D721Med (cell line): Measurements from ENCODE around the gene COL2A1.

Source experiments
- DNase-seq: peaks from one replicate; pipeline ENCODE4 v3.0.0; 2011; ENCODE audit warnings: low spot score; ENCODE audit not compliant: insufficient read length
- FAIRE-seq: peaks from 2 replicates; lab custom pipeline; 2011; peaks lifted over from hg19 to GRCh38; lab: Jason Lieb, UNC
- TF ChIP-seq, protein P1 (sequence below): IDR thresholded peaks from 2 replicates; pipeline ENCODE4 v1.5.1; 2012; ENCODE audit warnings: mild to moderate bottlenecking, control low read depth; ENCODE audit not compliant: insufficient read depth; ENCODE audit errors: missing control alignments

The COL2A1 gene

DNA sequence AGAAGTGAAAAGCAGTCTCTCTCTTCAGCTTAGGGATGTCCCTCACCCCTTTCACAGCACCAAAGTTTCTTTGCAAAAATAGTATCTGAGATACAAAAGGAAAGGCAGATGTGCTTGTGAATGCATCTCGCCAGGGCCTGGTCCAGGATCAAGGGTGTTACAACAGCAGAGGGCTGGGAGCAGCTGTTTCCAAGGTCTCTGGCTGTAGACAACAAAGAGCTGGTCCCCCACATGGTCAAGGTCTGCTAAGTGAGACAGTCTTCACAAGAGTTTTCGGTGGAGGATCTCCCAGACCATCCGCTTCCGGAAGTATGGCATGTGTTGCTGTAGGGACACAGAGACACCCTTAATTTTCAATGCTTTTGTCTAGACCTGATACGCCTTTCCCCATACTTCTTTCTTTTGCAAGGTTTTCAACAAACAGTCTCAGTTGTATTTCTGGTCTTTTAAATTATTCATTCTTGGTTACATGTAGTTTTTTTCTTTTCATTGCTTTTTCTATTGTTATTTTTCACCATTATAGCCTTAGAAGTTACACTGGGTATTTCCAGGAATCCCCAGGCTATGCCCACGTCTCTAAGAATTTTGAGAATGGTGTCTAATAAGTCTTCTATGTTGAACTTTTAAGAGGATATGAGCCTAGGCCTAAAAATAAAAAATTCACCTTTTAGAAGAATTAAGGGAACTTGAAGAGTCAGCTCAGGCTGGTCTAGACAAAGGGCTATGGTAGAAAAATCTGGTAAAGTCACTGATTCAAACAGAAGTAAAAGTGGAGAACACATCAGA, 41.0 kb upstream of the COL2A1 start:
- DNase-seq (no peak), FAIRE-seq (no peak)
- TF ChIP-seq, protein P1, sequence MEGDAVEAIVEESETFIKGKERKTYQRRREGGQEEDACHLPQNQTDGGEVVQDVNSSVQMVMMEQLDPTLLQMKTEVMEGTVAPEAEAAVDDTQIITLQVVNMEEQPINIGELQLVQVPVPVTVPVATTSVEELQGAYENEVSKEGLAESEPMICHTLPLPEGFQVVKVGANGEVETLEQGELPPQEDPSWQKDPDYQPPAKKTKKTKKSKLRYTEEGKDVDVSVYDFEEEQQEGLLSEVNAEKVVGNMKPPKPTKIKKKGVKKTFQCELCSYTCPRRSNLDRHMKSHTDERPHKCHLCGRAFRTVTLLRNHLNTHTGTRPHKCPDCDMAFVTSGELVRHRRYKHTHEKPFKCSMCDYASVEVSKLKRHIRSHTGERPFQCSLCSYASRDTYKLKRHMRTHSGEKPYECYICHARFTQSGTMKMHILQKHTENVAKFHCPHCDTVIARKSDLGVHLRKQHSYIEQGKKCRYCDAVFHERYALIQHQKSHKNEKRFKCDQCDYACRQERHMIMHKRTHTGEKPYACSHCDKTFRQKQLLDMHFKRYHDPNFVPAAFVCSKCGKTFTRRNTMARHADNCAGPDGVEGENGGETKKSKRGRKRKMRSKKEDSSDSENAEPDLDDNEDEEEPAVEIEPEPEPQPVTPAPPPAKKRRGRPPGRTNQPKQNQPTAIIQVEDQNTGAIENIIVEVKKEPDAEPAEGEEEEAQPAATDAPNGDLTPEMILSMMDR, result no peak

DNA sequence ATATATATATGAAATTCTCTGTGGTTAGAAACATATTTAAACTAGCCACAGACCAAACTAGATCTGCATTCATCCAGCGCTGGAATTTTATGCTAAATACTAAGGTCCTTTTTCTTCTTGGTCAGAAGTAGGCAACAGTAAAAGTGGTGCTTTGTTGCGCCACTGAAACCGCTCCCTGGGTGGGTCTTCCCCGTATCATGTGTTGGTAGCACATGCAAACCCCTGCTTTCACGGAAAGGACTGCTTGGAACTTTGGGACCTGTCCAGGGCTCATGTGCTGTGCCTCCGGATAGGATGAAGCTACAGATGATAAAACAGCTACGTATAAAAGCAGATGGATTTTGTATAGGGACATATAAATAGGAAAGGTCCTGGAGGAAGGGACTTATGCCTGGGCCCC, 40.1 kb upstream of the COL2A1 start:
- FAIRE-seq (no peak), DNase-seq (no peak)
- TF ChIP-seq, protein P1, result no peak

DNA sequence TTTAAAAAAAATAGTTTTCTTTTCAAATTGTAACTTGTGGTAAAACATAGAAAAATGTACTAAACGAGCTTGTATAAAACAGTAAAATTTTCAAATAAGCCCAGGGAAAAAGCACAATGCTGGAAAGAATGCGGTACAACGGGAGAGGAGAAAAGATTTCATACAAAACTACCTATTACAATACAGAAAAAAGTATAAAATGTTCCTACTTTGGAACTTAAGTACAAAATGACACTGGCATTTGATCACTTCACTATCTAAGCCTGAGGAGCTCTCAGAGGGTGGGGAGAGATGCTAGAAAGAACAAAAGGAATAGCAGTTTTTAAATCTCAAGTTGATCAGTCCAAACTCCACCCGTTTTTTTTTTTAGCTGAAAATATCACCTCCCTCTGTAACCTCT, 39.5 kb upstream of the COL2A1 start:
- TF ChIP-seq, protein P1, result no peak
- FAIRE-seq, result no peak
- DNase-seq, result no peak

DNA sequence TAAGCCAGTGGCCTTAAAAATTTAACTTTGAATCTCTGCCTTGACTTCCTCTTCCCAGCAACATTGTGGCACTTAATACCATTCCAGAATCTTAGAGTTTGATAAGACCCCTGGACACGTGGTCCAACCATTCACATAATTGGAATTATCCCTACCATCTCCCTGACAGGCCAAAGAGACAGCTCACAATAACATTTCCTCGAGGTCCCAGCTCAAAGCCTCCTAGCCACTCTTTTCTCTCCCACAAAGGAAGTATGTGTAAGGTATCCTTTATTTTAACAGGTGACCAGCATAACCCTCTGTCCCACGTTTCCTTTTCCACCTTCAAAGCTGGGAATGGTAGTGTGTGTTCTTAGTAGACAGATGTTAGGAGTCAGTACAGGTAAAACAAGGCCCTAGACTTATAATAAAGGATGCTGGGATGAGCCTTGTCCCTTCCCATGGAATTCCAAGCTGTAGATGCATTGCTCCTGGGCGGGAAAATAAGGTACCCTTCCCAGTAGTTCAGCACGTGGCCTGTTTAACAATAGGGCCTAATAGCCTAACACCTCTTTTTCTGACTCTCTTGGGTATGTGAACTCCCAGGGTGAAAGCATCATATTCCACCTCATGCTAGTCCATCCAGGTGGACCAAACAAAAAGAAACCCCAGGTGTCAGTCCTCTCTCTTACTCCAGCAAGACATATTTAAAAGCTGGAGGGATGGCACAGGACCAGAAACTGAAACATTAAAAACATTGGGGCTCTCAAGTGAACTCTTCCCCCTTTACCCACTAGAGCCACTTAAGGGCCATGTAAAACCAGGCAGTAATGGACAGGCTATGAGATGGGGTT, 37.5 kb upstream of the COL2A1 start:
- TF ChIP-seq, protein P1, result no peak
- FAIRE-seq (no peak), DNase-seq (no peak)

DNA sequence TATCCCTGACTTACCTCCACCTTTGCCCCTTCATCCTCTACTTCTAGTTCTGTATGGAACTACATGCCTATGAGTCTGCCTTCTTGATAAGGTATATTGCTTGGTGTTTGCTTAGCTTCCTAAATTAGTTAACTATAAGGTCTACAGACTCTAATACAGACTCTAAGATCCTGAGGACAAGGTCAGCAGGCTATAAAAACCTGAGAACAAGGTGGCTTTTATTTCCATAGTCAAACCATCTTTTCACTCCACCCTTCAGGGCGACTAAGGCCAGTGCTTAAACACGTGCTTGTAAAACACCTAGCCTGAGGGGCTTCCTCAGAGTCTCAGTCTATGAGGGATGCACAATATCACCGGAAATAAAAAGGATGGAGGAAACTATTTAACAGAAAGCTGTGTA, 36.1 kb upstream of the COL2A1 start:
- TF ChIP-seq, protein P1, result no peak
- DNase-seq (no peak), FAIRE-seq (no peak)

DNA sequence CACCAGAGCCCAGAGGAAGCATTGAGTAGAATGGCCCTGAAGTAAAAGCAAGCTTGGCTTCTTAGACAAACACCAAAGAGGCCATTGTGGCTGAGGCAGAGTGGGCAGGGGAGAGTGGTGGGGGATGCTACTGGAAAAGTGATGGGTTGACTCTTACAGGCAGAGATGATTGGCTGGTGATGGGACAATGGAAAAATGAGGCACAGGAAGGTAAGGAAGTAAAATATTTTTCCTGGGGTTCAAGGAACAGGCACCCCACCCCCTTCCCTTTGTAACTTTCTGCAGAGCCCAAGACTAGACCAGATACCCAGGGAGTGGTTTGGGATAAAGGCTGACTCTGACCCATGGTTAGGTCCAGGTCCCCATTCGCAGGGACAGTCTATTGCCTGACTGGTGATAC, 34.9 kb upstream of the COL2A1 start:
- DNase-seq (no peak), FAIRE-seq (no peak)
- TF ChIP-seq, protein P1, result no peak

DNA sequence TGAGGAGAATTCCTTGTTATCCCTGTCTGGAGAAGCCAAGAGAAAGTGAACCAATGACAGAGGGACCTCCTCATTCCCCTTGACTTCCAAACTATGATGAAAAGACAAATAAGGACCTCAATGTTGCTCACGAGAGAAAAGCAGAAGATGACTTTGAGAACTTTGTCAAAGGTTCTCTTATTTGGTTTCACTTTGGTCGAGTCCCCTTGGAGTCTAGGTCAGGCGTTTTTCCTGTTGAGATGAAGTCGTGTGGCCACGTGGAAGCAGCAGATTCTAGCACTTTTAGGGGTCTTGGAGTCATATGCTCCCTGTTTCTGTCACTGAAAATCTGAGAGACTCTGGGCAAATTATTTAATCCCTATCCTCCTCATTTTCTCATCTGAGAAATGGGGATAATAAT, 33.8 kb upstream of the COL2A1 start:
- FAIRE-seq (no peak), DNase-seq (no peak)
- TF ChIP-seq, protein P1, result no peak
